HG02840 (cell line): Measurements from ENCODE around the gene GRIFIN.

Source experiments
- ATAC-seq: cut with Tn5 transposase; IDR thresholded peaks from one replicate; pipeline ENCODE4 v1.9.1; 2021; ENCODE audit warnings: mild to moderate bottlenecking, moderate library complexity, moderate number of reproducible peaks; ENCODE audit not compliant: unreplicated experiment, low FRiP score

The GRIFIN gene

DNA sequence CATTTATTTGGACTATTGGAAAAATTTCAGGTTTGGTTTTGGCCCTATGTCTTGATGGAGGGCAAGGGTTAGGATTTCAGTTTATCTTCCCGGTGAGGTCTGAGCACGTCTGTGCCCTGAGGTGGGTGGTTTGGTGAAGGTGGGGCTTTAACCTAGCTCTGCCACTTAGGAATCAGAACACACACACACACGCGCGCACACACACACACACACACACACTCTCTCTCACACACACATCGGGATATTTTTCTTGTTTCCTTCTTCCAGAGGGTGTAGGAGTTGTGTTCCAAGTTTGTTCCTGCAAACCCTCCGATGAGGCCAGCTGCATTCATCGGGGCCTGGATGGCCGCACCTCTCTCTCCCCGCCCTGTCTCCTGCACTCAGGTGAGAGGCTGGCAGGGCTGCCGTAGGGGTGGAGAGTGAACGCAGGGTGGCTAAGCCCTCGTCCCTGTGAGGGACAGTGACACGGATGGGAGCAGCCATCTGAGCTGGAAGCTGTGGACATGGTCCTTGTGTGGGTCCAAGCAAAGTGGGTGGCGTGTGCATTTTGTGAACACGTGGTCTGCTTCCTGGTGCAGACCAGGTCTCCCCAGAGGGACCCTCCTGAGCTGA lies 38.6 kb downstream of the GRIFIN start:
- ATAC-seq, result no peak

DNA sequence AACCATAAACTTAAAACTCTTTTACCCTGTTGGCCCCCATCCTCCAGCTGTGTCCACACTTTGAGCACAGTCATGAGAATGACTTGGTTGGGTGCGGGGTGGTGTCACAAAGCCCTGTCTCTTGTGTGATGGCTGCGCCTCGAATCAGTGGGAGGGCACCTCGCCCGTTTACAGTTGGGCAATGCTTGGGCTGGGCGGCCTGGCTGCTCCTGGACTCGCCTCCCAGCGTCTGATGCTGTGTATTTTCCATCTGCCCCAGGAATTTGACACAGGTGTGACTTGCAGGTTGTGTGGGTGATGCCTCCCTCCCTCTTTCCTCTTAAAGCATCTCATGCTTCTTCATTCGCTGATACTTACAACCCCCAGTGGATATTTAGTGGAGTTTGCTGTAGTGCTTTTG lies 39.1 kb downstream of the GRIFIN start:
- ATAC-seq, result no peak

DNA sequence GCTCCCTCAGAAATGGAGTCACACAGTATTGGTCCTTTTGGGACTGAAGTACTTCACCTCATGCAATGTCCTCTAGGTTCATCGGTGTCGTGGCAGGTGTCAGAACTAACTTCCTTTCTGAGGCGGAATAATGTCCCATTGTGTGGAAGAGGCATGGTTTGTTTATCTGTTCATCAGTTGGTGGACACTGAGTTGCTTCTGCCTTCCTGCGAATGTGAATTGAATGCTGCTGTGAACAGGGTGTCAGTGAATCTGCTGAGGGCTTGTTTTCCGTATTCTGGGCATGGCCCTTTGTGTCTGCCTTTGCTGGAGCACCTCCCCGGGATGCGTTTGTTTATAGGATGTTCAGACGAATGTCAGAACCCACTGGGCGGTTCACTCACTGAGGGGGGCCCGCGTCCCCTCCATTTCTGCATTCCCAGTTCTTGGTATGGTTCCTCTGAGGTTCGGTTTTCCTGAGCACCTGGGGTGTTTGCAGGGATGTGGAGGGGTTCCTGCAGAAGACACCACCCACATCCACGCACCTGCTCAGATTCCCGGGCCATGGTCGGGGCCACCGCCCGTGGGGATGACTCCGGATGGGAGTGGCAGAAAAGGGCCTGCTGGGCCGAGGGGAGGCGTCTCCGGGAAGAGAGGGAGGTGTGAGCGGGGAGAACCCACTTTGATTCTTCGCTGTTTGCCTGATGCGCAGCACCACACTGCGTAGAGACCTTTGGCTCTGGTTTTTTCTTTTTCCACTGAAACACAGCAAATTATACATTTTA lies 39.7 kb downstream of the GRIFIN start:
- ATAC-seq, result no peak

DNA sequence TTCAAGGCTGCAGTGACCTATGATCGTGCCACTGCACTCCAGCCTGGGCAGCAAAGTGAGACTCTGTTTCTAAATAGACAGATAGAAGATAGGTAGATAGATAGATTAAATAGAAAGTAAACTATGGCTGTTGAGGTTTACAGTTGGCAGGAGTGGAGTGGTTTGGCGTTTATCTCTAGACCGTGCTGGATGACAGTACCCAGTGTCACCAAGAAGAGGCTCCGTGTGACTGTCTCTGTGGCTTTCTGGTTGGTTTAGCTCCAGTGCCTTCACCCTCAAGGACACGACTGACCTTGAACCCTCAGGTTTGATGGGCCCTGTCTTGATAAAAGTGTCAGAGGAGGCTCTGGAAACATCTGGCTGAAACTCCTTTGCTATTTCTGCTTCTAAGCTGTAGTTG lies 41.1 kb downstream of the GRIFIN start:
- no peak for ATAC-seq

DNA sequence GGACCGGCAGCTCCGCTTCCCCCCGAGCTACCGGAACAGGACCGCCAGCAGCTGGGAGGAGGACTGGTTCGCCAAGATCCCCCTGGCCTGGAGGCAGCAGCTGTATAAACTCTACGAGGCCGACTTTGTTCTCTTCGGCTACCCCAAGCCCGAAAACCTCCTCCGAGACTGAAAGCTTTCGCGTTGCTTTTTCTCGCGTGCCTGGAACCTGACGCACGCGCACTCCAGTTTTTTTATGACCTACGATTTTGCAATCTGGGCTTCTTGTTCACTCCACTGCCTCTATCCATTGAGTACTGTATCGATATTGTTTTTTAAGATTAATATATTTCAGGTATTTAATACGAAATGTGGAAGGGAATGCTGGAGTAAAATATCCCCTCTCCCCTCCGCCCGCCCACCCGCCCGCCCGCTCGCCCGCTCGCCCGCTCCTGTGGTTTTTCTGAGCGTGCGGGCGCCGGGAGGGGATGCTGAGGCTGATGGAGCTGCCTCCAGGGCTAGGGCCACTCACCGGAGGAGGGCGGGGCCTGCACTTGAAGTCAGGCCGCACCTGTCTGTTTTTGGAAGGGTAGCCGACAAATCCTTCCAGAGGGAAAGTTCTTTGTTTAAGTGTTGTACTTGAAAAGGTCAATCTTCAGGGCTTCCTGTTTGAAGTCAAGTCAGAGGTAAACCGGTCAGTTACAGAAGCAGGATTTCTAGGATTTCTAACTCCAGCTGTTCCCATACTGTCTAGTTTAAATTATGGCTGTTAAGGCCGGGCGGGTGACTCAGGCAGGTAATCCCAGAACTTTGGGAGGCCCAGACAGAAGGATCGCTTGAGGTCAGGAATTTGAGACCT lies 42.3 kb downstream of the GRIFIN start:
- ATAC-seq, result no peak

DNA sequence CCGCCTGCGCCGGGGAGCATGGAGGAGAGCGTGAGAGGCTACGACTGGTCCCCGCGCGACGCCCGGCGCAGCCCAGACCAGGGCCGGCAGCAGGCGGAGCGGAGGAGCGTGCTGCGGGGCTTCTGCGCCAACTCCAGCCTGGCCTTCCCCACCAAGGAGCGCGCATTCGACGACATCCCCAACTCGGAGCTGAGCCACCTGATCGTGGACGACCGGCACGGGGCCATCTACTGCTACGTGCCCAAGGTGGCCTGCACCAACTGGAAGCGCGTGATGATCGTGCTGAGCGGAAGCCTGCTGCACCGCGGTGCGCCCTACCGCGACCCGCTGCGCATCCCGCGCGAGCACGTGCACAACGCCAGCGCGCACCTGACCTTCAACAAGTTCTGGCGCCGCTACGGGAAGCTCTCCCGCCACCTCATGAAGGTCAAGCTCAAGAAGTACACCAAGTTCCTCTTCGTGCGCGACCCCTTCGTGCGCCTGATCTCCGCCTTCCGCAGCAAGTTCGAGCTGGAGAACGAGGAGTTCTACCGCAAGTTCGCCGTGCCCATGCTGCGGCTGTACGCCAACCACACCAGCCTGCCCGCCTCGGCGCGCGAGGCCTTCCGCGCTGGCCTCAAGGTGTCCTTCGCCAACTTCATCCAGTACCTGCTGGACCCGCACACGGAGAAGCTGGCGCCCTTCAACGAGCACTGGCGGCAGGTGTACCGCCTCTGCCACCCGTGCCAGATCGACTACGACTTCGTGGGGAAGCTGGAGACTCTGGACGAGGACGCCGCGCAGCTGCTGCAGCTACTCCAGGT lies 43.1 kb downstream of the GRIFIN start:
- ATAC-seq, result no peak

DNA sequence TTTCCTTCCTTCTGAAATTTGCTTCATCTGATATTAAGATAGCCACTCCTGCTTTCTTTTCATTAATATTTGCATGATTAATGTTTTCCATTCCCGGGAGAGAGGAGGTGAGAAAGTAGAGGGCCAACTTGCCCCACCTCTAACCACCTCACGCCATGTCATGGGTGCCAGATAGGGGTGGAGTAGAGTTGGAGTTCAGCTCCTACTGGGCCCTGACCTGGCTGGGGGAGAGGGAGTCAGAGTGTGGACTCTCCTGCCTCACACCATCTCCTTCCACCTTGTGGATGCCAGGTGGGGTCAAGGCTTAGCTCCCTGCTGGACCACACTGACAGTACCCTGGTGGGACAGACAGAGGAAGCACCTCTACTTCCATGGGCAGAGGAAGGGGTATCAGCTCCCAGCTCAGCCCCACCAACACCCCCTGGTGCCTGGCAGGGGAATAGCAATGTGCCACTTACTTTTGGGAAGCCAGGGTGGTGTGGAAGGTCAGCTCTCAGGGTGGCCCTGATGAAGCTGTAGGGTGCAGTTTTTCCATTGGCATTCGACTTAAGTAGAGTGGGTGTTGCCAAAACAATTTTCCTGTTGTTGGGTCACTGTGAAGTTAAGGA lies 44.8 kb downstream of the GRIFIN start:
- ATAC-seq, result no peak

DNA sequence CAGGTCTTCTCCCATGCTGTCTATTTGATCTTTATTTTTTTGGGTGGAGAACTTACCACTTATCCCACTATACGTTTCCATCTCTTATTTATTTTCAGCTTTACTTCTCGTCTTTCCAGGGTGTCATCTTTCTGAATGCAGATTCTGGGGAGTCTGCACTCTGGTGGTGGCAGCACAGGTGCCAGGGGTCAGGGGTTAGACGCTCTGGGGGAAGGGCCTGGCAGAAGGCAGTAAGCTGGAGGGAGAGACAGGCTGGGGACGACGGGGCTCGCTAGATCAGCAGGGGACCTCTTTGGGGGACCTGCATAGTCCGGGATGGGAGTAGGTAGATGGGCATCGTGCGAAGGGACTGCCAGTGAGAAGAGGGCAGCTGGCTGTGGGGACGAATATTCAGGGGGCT lies 50.4 kb downstream of the GRIFIN start:
- ATAC-seq, result no peak
